ENCODE measurements around the gene PAAF1. TPM values are rescaled to one million over a fixed set of nuclear protein-coding genes. Genes with fewer than 3 reads are reported as not detected.

PAAF1 gene
- total and polyA plus RNA-seq, 10 of the 15 experiments (the other 5 are each of a cell fraction or from before 2014, with no cell fraction given) = 13.7 to 70.6 (median 29.1) TPM

GRCh38 chr11:73976451-73977151, 99.8 kb downstream of the PAAF1 start:
- no peaks in the 10 kb centered on the region for H4K20me1 ChIP-seq (ENCODE audit: control insufficient read depth, insufficient read depth)
- H3K79me2 ChIP-seq (ENCODE audit: control insufficient read depth, insufficient read depth, low read length) = peaks cover 35% of the 10 kb centered on the region
- POLR2A ChIA-PET = interaction anchor here (0.6 kb wide), 2 partner anchors 9 to 10 kb away, joined by 3 read pairs; no protein-coding TSS in a partner anchor

GRCh38 chr11:73977856-73978519, 101.2 kb downstream of the PAAF1 start:
- Histone ChIP-seq H3K27ac (ENCODE audit: control insufficient read depth, insufficient read depth) (no peak overlapping the region), H3K36me3 (ENCODE audit: control insufficient read depth in 2 of 2, insufficient read depth in 2 of 2, low read length in 1 of 2) (peaks cover 28 to 30% of the 10 kb centered on the region in 2 experiments), H3K27me3 (replicated peaks in 1 of 2; ENCODE audit: control insufficient read depth in 2 of 2, insufficient read depth in 2 of 2, low read length in 1 of 2) (no peaks in the 10 kb centered on the region), H2AFZ (ENCODE audit: control insufficient read depth, low read depth, low read length) (no peak overlapping the region), H3K9ac (ENCODE audit: control insufficient read depth, insufficient read depth, low read length) (no peak overlapping the region), H3K9me3 (replicated peaks; ENCODE audit: control insufficient read depth, insufficient read depth, low read length) (no peaks in the 10 kb centered on the region), H3K79me2 (ENCODE audit: control insufficient read depth, insufficient read depth, low read length) (peaks cover 47% of the 10 kb centered on the region), H4K20me1 (ENCODE audit: control insufficient read depth, insufficient read depth) (no peaks in the 10 kb centered on the region), H3K4me3 (no peak overlapping the region), H3K4me2 (ENCODE audit: control insufficient read depth, insufficient read depth) (peak overlapping the region; percentile 14), H3K4me1 (ENCODE audit: control insufficient read depth, insufficient read depth, low read length) (peaks cover 23% of the 10 kb centered on the region)
- FAIRE-seq = no peak
- DNase-seq (ENCODE audit: low read depth, low spot score) = no peak
- ChIA-PET POLR2A (no interaction called here), RAD21 (ENCODE audit: unreplicated experiment) (interaction anchor here (3.4 to 5.1 kb wide), 2 partner anchors 14 to 17 kb away, joined by 24 to 30 read pairs; no protein-coding TSS in a partner anchor), CTCF (interaction anchor here (0.7 to 2.5 kb wide), 2 partner anchors 13 to 22 kb away, joined by 4 to 9 read pairs; no protein-coding TSS in a partner anchor), SMC1A (ENCODE audit: uncharacterized antibody, unreplicated experiment) (interaction anchor here (0.8 to 3.7 kb wide), 5 partner anchors 11 to 193 kb away, joined by 4 to 38 read pairs (median 8); partner anchors contain the start of genes C2CD3 and PPME1)
- intact Hi-C loops (cut with micrococcal nuclease; ENCODE audit: unreplicated experiment) = no loop called here
- no peak for ATAC-seq
- TF ChIP-seq IKZF1 (conservative IDR thresholded peaks at IDR 0.05) (no peak), POLR2A (IDR thresholded peaks at IDR 0.05; ENCODE audit: low read depth, low read length) (0 out of 2 replicates have a peak, but pooled peaks have one; percentile 42), EGR1 (IDR thresholded peaks at IDR 0.05; ENCODE audit: borderline replicate concordance in 1 of 2, low read depth in 2 of 2, low read length in 2 of 2) (no peak), TCF3 (IDR thresholded peaks at IDR 0.05; ENCODE audit: borderline replicate concordance, insufficient read depth, low read depth, low read length) (no peak), ZNF274 (IDR thresholded peaks at IDR 0.05; ENCODE audit: insufficient read depth, insufficient read length) (no peak)
- 97% methylated on average over 18 of the region's 18 CpGs for WGBS (ENCODE audit: insufficient coverage, insufficient replicate concordance, low lambda C conversion rate, missing lambda C conversion rate)
- BruUV-seq (replicated peaks) = no TSS peak
- in situ Hi-C loops (cut with MboI) = no loop called here

More at GRCh38 chr11:73976451-73977151, 99.8 kb downstream of the PAAF1 start:
- Histone ChIP-seq H2AFZ (ENCODE audit: control insufficient read depth, low read depth, low read length) (no peak overlapping the region), H3K4me2 (ENCODE audit: control insufficient read depth, insufficient read depth) (no peak overlapping the region), H3K4me3 (no peak overlapping the region), H3K27me3 (replicated peaks in 1 of 2; ENCODE audit: control insufficient read depth in 2 of 2, insufficient read depth in 2 of 2, low read length in 1 of 2) (no peaks in the 10 kb centered on the region), H3K9me3 (replicated peaks; ENCODE audit: control insufficient read depth, insufficient read depth, low read length) (no peaks in the 10 kb centered on the region), H3K9ac (ENCODE audit: control insufficient read depth, insufficient read depth, low read length) (no peak overlapping the region), H3K4me1 (ENCODE audit: control insufficient read depth, insufficient read depth, low read length) (peaks cover 23% of the 10 kb centered on the region), H3K36me3 (ENCODE audit: control insufficient read depth in 2 of 2, insufficient read depth in 2 of 2, low read length in 1 of 2) (peaks cover 28 to 30% of the 10 kb centered on the region in 2 experiments), H3K27ac (ENCODE audit: control insufficient read depth, insufficient read depth) (no peak overlapping the region)
- in situ Hi-C loops (cut with MboI) = no loop called here
- ChIA-PET CTCF (interaction anchor here (1.4 to 1.7 kb wide), 2 partner anchors 10 to 16 kb away, joined by 3 to 4 read pairs; no protein-coding TSS in a partner anchor), SMC1A (ENCODE audit: uncharacterized antibody, unreplicated experiment) (interaction anchor here (1.8 kb wide), 1 partner anchor 10 kb away, joined by 5 read pairs; no protein-coding TSS in a partner anchor), RAD21 (ENCODE audit: unreplicated experiment) (no interaction called here)
- TF ChIP-seq JUND (IDR thresholded peaks at IDR 0.05; ENCODE audit: low read depth, low read length) (no peak), JUNB (IDR thresholded peaks at IDR 0.05) (no peak), POLR2A (IDR thresholded peaks at IDR 0.05; ENCODE audit: low read depth, low read length) (peak; percentile 31; the same call in 1 of the 2 replicates), SMAD5 (IDR thresholded peaks at IDR 0.05; ENCODE audit: low read depth) (peak; percentile 55; the same call in 1 of the 2 replicates), NBN (IDR thresholded peaks at IDR 0.05) (no peak)
- no peak for ATAC-seq
- FAIRE-seq = no peak
- DNase-seq (ENCODE audit: low read depth, low spot score) = no peak
- WGBS (ENCODE audit: insufficient coverage, insufficient replicate concordance, low lambda C conversion rate, missing lambda C conversion rate) = 87% methylated on average over 14 of the region's 14 CpGs
- no TSS peak for BruUV-seq (replicated peaks)
- intact Hi-C loops (cut with micrococcal nuclease; ENCODE audit: unreplicated experiment) = no loop called here
